ENCODE results near the gene LSP1. TPM values are rescaled to one million over a fixed set of nuclear protein-coding genes. Genes with fewer than 3 reads are reported as not detected.

The LSP1 gene
- total and polyA plus RNA-seq, 2 experiments from 2014 or later, result 29.9 to 47.0 TPM

DNA sequence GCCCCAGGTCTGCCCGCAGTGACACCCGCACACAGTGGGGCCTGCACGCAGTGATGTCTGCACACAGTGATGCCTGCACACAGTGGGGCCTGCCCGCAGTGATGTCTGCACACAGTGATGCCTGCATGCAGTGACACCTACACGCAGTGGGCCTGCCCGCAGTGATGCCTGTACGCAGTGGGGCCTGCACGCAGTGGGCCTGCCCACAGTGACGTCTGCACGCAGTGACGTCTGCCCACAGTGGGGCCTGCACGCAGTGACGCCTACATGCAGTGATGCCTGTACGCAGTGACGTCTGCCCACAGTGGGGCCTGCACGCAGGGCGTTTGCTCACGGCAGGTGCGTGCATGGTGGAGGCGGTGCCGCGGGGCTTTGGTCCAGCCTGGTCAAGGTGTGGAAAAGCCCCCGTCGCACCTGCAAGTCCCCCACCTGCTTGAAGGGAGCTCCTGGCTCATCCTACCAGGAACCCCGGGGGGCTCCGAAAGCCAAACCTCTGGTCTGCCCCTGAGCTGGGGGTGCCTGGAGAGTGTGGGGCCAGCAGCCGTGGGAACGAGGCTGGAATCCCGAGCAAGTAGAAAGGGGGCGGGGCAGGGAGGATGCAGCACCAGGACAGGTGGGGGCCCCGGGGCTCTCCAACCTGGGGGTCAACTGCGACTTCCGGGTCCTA, 27.0 kb upstream of the LSP1 start:
- no peak overlapping the region for H3K4me3 ChIP-seq
- no peak overlapping the region for H3K4me2 ChIP-seq
- no peak for DNase-seq (ENCODE audit: low spot score)
- H3K9me3 ChIP-seq (ENCODE audit: low read depth), result no peaks in the 10 kb centered on the region
- TF ChIP-seq EZH2phosphoT487 (IDR thresholded peaks at IDR 0.05; ENCODE audit: low read depth, severe bottlenecking, unreplicated experiment), result no peak
- TF ChIP-seq, protein P1, sequence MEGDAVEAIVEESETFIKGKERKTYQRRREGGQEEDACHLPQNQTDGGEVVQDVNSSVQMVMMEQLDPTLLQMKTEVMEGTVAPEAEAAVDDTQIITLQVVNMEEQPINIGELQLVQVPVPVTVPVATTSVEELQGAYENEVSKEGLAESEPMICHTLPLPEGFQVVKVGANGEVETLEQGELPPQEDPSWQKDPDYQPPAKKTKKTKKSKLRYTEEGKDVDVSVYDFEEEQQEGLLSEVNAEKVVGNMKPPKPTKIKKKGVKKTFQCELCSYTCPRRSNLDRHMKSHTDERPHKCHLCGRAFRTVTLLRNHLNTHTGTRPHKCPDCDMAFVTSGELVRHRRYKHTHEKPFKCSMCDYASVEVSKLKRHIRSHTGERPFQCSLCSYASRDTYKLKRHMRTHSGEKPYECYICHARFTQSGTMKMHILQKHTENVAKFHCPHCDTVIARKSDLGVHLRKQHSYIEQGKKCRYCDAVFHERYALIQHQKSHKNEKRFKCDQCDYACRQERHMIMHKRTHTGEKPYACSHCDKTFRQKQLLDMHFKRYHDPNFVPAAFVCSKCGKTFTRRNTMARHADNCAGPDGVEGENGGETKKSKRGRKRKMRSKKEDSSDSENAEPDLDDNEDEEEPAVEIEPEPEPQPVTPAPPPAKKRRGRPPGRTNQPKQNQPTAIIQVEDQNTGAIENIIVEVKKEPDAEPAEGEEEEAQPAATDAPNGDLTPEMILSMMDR (IDR thresholded peaks at IDR 0.05; ENCODE audit: poor library complexity), result no peak
- no peak for TF ChIP-seq EZH2 (IDR thresholded peaks at IDR 0.05; ENCODE audit: borderline replicate concordance)
- WGBS (ENCODE audit: low lambda C conversion rate, missing lambda C conversion rate), result 93% methylated on average over 32 of the region's 33 CpGs
- H3K27me3 ChIP-seq, result no peaks in the 10 kb centered on the region
- H3K79me2 ChIP-seq, result no peaks in the 10 kb centered on the region
- H3K36me3 ChIP-seq (replicated peaks; ENCODE audit: insufficient read depth, low read depth), result no peaks in the 10 kb centered on the region
- peaks cover 37% of the 10 kb centered on the region for H3K4me1 ChIP-seq (ENCODE audit: insufficient read depth)
- no peak overlapping the region for H3K27ac ChIP-seq
- no peak overlapping the region for H2AFZ ChIP-seq
- H3K9me2 ChIP-seq (replicated peaks; ENCODE audit: insufficient read depth), result no peaks in the 10 kb centered on the region
- no peaks in the 10 kb centered on the region for H4K20me1 ChIP-seq (ENCODE audit: insufficient read depth, poor library complexity, severe bottlenecking)

DNA sequence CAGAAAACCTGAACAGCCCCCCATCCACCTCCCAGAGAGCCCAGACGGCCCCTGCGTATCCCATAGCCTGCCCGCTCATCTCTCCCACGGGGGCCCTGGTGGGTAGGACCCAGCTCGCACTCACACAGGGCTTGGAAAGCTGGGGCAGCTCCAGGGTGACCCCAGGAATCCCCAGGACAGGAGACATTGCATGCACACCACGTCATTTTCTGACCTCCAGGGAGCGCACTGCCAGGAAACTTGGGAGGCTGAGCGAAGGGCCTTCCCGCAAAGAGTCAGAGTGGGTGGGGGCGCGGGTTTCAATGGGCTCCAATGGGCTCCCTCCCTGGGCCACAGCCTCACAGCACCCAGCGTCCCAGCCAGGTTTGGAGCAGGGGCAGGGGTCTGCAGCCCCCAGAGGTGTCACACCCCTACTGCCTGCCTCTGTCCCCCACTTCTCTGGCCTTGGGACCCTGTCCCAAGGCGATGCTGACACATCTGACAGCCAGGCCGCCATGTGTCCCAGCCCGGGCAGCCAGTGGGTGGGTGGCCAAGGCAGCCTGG, 26.3 kb upstream of the LSP1 start:
- H2AFZ ChIP-seq, result no peak overlapping the region
- DNase-seq (ENCODE audit: low spot score), result no peak
- no peaks in the 10 kb centered on the region for H3K9me3 ChIP-seq (ENCODE audit: low read depth)
- H3K27me3 ChIP-seq, result no peaks in the 10 kb centered on the region
- H4K20me1 ChIP-seq (ENCODE audit: insufficient read depth, poor library complexity, severe bottlenecking), result no peaks in the 10 kb centered on the region
- TF ChIP-seq, protein P1 (IDR thresholded peaks at IDR 0.05; ENCODE audit: poor library complexity), result no peak
- TF ChIP-seq EZH2 (IDR thresholded peaks at IDR 0.05; ENCODE audit: borderline replicate concordance) (no peak), EZH2phosphoT487 (IDR thresholded peaks at IDR 0.05; ENCODE audit: low read depth, severe bottlenecking, unreplicated experiment) (no peak)
- peaks cover 44% of the 10 kb centered on the region for H3K4me1 ChIP-seq (ENCODE audit: insufficient read depth)
- H3K4me2 ChIP-seq, result no peak overlapping the region
- no peaks in the 10 kb centered on the region for H3K9me2 ChIP-seq (replicated peaks; ENCODE audit: insufficient read depth)
- H3K36me3 ChIP-seq (replicated peaks; ENCODE audit: insufficient read depth, low read depth), result no peaks in the 10 kb centered on the region
- peak overlapping the region; percentile 51 for H3K27ac ChIP-seq
- peaks cover 3% of the 10 kb centered on the region for H3K79me2 ChIP-seq
- 80% methylated on average over 15 of the region's 15 CpGs for WGBS (ENCODE audit: low lambda C conversion rate, missing lambda C conversion rate)
- no peak overlapping the region for H3K4me3 ChIP-seq

DNA sequence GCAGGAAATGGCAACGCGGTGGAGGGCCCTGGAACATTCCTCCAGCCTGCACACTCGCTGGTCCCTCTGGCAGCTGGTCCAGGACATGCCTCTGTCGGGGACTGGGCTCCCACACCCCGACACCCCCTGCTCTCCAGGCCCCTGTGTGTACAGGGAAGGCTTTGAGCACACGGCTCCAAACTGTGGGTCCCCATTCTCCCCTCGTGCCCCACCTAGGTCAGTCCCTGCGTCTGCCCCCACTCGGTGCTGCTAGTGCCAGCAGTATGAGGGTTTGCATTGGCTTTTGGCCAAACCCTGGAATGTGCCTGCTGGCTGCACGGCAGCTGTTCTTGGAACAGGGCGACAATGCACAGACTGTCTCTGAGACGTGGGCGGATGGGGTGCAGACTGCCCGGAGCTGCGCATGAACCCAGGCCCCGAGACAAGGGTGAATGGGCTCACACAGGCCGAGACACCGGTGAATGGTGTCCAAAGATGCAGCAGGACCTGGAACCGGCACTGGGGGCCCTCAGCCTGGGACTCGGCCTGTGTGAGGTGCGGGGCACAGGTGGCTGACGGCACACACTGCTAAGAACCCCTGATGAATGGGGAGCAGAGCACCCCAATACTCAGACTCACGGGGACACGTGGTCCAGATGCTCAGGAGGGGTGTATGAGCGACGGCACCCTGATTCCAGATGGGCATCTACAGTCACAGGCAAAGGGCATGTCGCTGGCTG, 25.6 kb upstream of the LSP1 start:
- H3K4me1 ChIP-seq (ENCODE audit: insufficient read depth), result peaks cover 51% of the 10 kb centered on the region
- 64% methylated on average over 27 of the region's 27 CpGs for WGBS (ENCODE audit: low lambda C conversion rate, missing lambda C conversion rate)
- peak; percentile 76 for DNase-seq (ENCODE audit: low spot score)
- TF ChIP-seq, protein P1 (IDR thresholded peaks at IDR 0.05; ENCODE audit: poor library complexity), result no peak
- TF ChIP-seq EZH2 (IDR thresholded peaks at IDR 0.05; ENCODE audit: borderline replicate concordance), result no peak
- TF ChIP-seq EZH2phosphoT487 (IDR thresholded peaks at IDR 0.05; ENCODE audit: low read depth, severe bottlenecking, unreplicated experiment), result no peak
- no peaks in the 10 kb centered on the region for H3K27me3 ChIP-seq
- no peak overlapping the region for H3K4me3 ChIP-seq
- no peak overlapping the region for H2AFZ ChIP-seq
- no peaks in the 10 kb centered on the region for H4K20me1 ChIP-seq (ENCODE audit: insufficient read depth, poor library complexity, severe bottlenecking)
- no peak overlapping the region for H3K4me2 ChIP-seq
- no peaks in the 10 kb centered on the region for H3K9me3 ChIP-seq (ENCODE audit: low read depth)
- H3K9me2 ChIP-seq (replicated peaks; ENCODE audit: insufficient read depth), result no peaks in the 10 kb centered on the region
- H3K27ac ChIP-seq, result peak overlapping the region; percentile 51
- H3K36me3 ChIP-seq (replicated peaks; ENCODE audit: insufficient read depth, low read depth), result no peaks in the 10 kb centered on the region
- peaks cover 3% of the 10 kb centered on the region for H3K79me2 ChIP-seq
